ENCODE results near the gene TCF4.

Gene TCF4

DNA sequence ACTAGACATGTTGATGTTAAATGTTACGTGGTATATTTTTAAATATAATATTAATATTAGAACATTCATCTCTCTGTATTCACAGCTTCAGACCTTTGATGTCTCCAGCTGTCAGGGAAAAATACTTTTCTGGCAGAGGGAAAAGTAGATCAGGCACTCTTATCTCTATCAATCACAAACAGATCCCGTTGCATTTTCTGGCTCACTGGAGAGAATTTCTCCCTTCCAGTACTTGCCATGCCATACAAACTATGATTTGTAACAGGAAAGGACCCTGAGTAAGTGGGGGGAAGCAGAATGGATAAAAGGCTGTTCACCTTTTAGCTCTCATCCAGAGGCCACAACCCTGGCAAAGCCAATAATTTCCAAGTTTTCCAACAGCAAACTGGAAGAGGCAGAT lies 158.0 kb downstream of the TCF4 start:
- no peak for DNase-seq

DNA sequence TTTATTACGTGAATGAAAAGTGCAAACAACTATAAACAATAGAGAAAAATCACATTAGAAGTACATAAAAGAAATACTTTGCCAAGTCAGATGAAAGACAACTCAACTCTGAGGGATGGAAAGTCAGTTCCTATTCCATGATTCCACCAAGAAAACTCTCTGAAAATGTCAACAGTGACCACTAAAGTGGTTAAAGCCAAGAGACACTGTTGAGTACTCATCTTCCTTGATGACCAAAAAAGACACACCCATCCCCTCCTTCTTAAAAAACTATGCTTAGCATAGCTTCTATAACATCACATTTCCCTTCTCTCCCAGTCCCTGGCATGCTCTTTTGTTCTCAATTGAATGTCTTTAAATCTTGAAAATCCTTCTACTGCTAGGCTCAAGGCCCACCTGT lies 160.0 kb downstream of the TCF4 start:
- no peak for DNase-seq

DNA sequence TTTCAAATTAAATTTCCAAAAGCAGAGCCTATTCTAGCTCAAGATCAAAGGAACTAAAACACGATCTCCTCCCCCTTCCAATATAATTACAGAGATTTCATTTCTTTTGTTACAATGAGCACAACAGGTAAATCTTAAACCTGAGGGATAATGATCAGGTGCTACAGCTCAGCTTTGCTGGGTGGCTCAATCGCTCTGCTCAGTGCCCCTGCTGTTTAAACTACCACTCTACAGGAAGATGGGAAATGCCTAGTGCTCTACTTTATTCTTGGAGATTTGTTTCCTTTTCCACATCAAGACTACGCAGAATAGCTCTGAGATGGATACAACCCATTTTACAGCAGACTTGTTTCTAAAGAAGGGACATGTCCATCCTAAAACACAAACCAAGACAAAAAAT lies 162.3 kb downstream of the TCF4 start:
- DNase-seq = no peak

DNA sequence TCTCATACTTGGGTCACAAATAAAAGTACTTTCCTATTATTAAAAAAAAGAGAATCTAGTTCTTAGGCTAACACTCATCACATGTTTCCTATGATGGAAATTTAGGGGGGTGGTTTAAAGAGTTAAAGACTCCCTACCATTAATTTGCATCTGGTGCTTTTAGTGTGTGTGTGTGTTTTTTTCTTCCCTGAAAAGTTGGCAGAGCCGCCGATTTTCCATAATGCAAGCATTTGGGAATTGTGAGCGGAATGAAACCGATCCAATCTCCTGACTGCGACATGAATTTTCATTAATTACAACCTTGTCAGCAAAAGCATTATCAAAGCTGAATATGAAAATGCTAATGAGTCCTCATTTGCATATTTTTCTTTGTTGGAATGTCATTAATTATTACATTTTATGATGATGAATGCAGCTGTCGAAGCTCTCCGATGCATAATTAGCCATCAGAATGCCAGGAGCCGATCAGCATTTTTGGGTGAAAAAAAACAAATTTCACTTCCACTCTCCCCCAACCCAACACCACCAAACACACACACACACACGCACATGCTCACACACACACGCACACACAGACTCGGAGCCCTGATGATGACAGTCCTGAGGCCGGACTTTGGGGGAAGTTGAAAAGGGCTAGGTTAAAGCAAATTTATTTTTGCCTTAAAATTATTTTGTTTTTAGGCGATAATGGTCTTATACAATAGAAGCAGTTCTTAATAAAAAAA lies 165.4 kb downstream of the TCF4 start:
- no peak for DNase-seq

DNA sequence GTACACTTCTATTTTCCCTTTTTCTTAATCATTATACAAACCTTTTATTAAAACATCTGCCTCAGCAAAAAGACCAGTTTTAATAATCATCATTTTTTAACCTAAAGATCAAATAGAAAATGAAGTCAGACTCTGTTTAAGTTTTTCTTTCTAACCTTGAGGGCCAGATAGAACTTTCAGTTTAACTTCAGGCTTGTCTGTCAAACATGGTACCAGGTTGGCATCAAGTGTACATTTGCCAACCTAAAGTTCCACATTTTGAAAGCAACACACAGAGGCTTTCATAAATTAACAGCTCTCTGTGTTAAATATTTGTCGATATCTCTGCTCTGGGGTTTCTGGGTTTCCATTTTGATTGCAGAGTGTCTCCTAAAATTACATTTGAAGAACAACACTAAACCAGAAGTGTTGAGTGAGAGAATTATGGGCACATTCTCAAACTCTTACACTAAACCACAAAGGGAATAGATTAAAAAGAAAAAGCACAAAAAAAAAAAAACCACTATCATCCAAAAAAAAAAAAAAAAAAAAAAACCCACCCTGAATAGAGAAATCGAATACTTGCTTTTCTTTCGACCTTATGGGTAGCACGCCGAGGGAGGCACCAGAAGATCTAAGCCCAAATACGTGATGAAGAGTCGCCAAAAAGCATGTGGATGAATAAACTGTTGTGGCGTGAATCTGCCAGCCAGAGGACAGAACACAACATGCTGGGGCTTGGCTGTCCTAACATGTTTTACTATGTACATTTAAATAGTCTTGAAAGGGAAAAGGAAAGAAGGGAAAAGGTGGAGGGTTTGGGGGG lies 166.2 kb downstream of the TCF4 start:
- DNase-seq = no peak

DNA sequence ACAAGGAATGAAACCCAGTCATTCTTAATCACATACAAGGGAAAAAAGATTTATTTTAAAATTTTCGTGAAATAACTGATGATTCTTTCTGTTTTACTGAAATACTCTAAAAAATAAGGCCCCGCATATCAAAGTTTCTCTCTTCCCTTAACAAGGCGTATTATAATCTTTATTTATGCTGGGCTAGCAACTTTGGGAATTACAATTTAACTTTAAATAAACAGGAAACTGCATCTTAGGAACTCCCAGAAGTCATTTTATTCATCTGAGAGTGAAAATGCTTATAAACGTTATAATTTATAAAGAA lies 166.7 kb downstream of the TCF4 start:
- DNase-seq = no peak

DNA sequence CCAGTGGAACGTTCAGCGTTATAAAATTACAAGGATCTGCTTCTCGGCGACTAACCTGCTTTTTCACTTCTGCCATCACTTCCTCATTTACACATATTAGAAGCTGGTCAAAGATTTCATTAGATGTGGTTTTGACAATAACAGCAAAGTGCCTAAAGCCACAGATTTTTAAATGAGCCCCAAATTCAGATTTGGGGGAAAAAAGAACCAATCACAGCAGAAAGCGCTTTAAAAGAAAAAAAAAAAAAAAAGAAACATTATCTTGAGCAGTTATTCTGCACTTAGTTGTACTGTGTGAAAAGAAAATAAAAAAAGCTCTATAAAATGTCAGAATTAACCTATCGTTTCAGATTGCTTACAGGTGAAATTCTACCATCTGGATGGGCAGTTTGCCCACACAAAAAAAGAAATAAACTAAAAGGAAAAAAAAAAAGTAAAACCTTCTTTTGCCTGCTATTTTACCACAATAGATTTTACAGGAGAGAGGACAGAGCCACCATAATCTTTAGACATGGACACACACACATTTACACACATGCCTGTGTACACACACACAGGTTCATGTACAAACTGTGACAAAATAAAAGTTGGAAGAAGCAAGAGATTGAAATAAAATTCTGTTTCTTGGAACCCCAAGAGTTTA lies 167.2 kb downstream of the TCF4 start:
- DNase-seq = no peak

DNA sequence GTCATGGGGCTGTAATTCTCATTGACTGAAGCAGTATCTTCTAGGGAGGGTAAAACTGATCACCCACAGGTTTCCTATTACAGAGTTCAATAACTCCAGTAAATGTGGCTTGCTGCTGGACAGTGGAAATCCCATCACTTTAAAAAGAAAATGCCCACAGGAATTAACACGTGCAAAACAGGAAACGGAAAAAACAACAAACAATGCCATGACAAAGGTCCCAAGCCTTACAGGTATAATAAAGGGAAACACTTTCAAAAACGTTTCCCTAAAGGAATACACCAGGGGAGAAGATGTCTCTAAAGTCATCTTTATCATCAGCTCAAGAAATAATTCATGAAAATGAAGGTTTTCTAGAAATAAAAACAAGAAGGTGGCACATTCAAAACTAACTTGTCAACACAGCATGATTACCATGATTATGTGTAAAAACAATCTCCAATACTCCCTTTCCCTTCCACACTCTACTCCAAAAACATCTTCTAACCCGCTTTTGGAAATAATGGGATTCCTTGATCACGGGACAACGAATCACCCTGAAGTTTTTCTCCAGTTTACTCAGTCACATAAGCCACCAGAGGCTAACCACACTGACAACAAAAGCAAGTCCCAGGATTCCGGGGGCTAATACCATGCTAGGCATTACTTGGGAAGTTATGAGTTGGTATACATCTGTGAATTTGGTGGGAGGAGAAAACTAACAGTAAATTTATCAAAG lies 167.9 kb downstream of the TCF4 start:
- DNase-seq = no peak

DNA sequence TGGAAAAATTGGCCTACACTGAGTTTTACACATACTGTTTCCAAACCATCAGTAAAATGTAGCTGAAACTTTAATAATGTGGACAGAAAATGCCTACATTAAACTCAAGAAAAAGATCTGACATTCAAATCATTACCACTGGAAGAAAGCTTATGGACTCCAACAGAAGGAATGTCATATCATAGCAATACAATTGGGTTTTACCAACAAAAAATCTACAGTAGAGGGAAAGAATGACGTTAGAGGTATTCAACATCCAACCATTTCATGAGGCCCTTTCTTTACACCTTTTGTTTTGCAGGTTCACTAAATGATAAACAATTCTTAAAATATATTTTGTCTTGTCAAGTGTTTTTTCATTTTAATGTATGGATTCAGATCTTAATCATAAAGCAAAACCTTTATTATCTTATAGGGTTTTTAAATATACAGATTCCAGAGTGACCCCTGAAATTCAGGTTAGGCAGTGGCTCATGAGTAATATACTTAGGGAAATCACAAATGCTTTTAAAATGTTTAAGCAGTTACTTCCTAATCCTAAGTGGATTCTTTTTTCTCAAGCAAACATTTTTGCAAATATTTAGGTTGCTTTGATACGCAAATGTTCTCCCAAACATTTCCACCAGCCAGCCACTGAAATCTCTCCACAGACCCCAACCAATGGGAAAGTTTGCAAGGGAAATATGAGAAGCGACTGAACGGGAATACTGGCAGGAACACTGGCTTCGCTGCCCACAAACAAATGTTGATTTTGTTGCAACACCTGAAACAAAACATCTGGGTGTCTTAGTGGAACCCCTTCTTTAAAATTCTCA lies 168.7 kb downstream of the TCF4 start:
- DNase-seq = no peak

DNA sequence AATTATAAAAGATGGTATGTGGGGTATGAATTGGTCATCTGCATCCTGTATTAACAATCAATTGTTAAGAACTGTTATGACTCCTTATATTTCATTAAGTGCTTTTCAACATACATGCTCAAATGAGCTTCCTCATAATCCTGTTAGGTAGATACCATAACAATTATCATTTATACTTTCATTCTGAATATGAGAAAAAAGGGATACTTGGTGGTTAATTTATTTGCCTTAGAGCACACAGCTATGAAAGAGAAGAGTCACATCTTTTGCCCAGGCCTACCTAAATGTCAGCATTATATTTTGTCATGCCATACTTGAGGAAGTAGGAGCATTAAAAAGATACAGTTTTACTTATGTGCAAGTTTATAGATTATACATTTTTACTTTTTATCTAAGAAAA lies 169.6 kb downstream of the TCF4 start:
- no peak for DNase-seq

DNA sequence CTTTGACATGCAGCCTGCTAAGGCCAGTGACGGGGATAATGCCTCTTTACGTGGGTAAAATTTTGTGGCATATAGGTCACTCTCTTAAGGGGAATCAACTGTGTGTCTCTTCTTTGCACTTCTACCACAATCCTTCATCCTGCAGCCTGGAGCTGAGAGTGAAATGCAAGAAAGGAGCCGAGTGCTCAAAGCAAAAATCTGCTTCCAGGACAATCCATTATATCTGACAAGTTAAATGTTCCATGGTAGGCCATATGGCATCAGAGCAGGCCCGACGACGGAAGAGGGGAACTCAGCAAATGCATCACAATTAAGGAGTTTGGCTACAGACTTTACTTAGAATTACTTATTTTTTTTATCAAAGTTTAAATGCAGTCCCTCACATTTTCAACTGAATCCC lies 171.2 kb downstream of the TCF4 start:
- DNase-seq = no peak

DNA sequence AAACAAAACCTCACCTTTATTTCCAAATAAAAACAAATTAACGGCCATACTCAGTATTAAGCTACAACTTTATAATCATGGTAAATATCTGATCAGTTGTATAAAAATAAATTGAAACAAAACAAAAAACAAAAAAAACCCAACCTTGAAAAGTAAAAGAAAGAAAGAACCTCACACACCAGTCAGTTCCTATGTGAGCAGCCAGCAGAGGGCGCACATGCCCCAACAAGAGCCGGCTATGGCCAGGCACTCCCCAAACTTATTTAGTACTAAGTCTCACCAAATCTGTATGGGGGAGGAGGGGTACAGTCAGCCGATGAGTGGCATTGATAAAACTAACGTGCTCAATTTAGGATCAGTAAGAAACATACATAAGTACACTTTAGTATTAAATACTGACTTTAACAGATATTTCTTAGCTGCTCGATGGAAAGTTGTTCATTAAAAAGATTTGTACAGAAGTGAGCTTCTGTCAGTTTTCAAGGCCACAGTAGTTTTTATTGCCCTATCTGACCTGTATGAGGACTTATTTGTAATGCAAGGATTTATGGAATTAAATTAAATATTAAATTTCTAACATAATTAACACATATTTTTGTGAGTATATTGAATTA lies 172.6 kb downstream of the TCF4 start:
- DNase-seq = peak; percentile 68

DNA sequence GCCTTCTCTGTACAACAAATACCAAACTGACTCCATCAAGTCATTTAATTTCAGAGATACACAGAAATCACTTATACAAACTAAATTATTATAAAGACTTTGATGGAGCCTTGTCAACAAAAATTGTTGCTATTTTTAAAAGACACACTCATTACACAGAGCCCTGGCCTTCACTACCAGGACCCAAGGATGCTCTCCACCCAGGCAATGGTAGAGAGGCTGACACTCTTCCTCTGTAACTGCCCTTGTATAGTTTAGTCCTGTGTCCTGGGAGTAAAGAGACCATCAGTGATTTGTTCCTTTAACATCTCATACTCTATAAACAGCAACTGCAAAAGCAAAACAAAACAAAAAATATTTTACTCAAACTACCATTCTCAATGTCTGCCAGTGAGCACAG lies 173.5 kb downstream of the TCF4 start:
- no peak for DNase-seq

DNA sequence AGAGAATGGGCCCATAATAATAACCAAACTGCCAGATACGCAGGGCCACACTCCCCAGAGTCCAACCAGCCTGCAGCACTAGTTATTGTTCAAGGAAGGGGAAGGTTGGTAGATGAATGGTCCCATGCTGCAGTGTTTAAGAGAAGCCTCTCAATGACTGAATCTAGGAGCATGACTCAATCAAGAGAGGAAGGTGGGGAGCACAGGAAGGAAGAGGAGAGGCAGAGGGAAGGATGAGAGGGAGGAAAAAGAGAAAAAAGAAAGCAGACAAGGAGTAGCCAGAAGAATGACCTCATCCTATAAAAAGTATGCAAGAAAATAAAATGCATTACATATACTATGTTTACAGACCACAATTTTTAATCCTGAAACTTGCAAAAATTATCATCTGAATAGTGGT lies 174.5 kb downstream of the TCF4 start:
- DNase-seq = no peak

DNA sequence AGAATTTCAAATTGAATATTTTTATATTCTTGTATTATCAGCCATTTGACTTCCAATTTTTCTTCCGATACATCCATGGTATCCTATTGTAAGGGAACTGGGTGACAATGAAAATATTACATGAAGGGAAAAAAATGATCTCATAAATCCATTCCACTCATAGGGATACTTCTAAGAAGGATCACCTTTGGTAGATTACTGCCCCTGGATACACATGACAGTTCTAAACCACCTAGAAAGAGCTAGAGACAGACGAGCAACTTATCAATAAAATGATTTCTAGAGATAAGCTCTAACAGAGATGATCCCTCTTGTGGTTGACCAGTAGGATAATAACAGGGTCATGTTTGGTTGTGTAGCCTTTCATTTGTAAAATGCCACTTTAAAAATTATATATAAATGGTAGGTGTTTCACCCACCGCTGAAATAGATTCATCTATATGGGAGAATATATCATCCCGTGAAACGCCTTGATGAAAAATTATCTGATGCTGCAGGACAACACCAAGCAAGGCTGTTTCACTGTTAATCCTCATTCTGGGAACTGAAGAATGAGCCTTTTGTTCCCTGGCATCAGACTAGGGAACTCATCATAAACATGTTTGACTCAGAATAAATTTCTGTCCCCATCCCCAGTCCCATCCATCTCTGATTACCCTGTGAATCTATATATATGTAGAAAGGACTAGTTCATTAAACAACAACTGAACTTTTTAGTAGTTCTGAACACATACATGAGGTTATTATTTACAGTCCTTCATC lies 180.0 kb downstream of the TCF4 start:
- no peak for DNase-seq

DNA sequence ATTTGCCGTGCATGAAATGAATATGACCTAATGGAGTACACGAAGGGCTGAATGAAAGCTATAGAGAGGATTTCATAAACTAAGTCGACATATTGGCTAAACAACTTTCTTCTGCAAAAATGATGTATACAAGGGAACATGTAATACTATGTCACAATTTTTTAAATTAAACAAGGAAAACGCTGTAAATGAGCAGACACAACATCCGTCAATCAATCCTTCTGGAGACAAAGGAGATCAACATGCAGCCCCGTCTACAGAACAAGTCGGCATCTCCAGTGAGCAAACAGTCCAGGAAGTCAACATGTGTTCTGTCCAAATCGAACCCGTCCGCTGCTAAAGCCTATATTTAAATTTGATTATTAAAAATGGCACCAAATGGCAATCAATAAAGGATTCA lies 180.8 kb downstream of the TCF4 start:
- DNase-seq = peak; percentile 35

DNA sequence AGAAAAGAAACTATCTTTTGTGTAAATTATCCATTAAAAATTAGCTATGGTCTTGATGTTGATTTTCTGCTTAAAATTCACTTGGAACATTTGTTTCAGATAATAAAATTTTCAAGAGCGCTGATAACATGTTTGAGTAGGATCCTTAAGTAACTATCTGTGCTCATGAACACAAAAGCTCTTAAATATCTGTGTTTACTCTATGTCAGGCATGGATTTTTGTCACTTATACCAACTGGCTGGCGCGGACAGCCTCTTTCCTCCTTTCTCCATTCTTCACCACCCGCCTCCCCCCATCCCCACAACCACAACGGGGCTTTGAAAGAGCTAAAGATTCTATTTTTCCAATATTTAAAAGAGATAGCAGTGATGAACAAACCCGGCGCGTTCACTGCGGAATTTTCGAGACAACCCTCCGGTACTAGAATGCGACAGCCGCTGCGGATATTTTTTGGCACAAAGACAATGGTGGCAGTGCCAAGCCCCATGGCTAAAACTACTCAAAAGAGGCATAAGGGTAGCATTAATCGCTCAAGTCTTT lies 181.5 kb downstream of the TCF4 start:
- no peak for DNase-seq

DNA sequence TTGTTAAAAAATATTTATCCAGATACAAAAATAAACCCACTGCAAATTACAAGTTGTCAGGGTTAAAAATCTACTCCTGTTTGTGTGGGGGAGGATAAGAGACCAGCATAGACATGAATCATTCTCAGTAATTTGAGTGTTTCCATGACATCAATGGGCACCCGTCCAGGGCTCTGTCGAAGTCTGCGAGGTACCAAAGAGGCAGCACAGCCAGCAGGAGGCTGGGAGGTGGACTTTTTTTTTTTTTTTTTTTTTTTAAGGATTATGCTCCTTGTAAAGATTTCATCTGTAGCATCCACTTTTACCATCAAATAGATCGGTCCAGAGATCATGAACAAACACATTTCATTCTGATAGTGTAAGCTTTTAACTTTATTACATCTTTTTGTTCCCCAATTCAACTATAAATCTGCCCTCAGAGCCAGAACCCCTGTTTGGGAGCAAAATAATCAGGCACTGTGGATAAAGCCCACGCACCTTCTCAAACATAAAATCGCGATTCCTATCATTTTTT lies 182.0 kb downstream of the TCF4 start:
- DNase-seq = peak; percentile 76

DNA sequence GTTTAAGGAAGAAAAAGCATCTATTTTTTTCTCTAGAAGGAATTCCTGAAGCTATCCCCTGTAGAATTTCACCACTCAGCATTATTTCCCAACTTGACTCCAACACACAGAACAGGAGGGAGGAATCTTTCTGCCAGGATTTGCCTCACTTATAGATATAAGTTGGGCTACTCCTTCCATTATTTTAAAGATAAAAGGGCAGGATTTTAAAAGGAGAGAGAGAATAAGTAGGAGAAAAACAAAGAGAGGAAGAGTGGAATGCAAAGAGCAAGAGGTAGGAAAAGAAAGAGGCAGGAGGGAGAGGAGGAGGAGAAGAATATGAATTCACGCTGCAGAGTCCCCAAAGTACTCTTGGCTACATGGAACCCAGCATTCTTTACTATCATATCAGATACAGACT lies 182.5 kb downstream of the TCF4 start:
- DNase-seq = no peak

DNA sequence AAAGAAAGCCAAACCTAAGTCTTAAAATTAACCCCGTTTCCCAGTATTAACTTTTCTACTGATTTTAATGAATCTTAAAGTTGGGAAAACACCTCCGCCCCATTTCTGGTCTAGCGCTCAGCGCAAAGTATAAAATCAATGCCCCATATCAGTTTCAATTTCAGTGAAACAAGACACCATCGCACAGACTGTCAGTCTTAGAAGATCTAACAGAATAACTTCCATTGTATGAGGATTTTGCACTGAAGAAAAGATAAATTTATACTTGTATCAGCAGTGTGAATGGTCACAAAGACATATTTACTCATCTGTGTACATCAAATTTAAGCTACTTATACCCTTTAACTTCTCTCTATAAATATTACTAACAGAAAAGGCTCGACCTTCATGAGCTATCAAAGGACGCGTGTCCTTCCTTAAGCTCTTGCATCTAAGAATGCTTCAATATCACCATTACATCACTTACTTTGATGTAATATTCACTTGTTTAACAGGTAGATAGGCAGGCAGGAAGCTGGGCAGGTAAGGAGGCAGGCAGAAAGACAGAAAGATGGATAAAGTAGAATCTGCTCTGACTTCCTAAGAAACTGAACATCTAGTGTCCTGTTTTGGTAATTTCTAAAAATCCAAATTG lies 183.0 kb downstream of the TCF4 start:
- no peak for DNase-seq
